OCI-LY1 (cell line): ENCODE measurements around the gene TUBB2B.

Source experiments
- H2AFZ ChIP-seq: fragments of 200-600 bp; sonication (generic), shearing (Covaris generic); 2 replicates; pipeline ENCODE4 v1.6.0; 2014; ENCODE audit warnings: antibody characterized with exemption, mild to moderate bottlenecking, low read length
- H3F3A ChIP-seq: fragments of 200-600 bp; sonication (generic), shearing (Covaris generic); 2 replicates; pipeline ENCODE4 v1.6.0; 2014; ENCODE audit warnings: mild to moderate bottlenecking, antibody characterized with exemption, low read length, moderate library complexity; ENCODE audit not compliant: insufficient read depth
- H3K27ac ChIP-seq: fragments of 200-600 bp; sonication (generic); 2 replicates; pipeline ENCODE4 v1.5.1; 2014; ENCODE audit warnings: low read length, mixed run types, mild to moderate bottlenecking, low read depth; ENCODE audit not compliant: poor library complexity, severe bottlenecking
- H3K27me3 ChIP-seq: fragments of 200-600 bp; sonication (generic); 2 replicates; pipeline ENCODE4 v1.6.0; 2014; ENCODE audit warnings: antibody characterized with exemption, mild to moderate bottlenecking, low read length, moderate library complexity; ENCODE audit not compliant: insufficient read depth
- H3K36me3 ChIP-seq: fragments of 200-600 bp; sonication (generic); 2 replicates; pipeline ENCODE4 v1.6.1; 2014; ENCODE audit warnings: mild to moderate bottlenecking, antibody characterized with exemption, low read length, moderate library complexity, mixed read lengths; ENCODE audit not compliant: insufficient read depth
- H3K4me1 ChIP-seq: fragments of 200-600 bp; sonication (generic); 2 replicates; pipeline ENCODE4 v1.5.1; 2014; ENCODE audit warnings: mild to moderate bottlenecking, low read length, moderate library complexity; ENCODE audit not compliant: insufficient read depth, severe bottlenecking
- H3K4me2 ChIP-seq: fragments of 200-600 bp; sonication (generic), shearing (Covaris generic); 2 replicates; pipeline ENCODE4 v1.6.1; 2014; ENCODE audit warnings: low read length
- H3K4me3 ChIP-seq: fragments of 200-600 bp; sonication (generic); 2 replicates; pipeline ENCODE4 v1.5.1; 2014; ENCODE audit warnings: low read length, low read depth, mild to moderate bottlenecking, mixed read lengths; ENCODE audit not compliant: poor library complexity, severe bottlenecking
- H3K79me2 ChIP-seq: fragments of 200-600 bp; shearing (Covaris generic); 2 replicates; pipeline ENCODE4 v1.6.1; 2016; ENCODE audit warnings: mixed run types, low read length, mixed read lengths; ENCODE audit not compliant: insufficient read depth
- H3K9ac ChIP-seq: fragments of 200-600 bp; sonication (generic), shearing (Covaris generic); 2 replicates; pipeline ENCODE4 v1.6.1; 2014; ENCODE audit warnings: mild to moderate bottlenecking, low read length, mixed read lengths
- H3K9me2 ChIP-seq: fragments of 200-600 bp; sonication (generic), shearing (Covaris generic); 2 replicates; pipeline ENCODE4 v1.6.1; 2014; ENCODE audit warnings: low read depth, mild to moderate bottlenecking, low read length, mixed read lengths
- H3K9me3 ChIP-seq: fragments of 200-600 bp; shearing (Covaris generic); 2 replicates; pipeline ENCODE4 v1.6.1; 2014; ENCODE audit warnings: low read length, mixed read lengths
- H4K20me1 ChIP-seq: fragments of 200-600 bp; sonication (generic), shearing (Covaris generic); 2 replicates; pipeline ENCODE4 v1.6.0; 2016; ENCODE audit warnings: mild to moderate bottlenecking, low read length; ENCODE audit not compliant: insufficient read depth
- EZH2 ChIP-seq: fragments of 200-600 bp; sonication (generic), shearing (Covaris generic); IDR thresholded peaks from 2 replicates; pipeline ENCODE4 v1.8.0; 2017; ENCODE audit warnings: borderline replicate concordance, mixed run types, mild to moderate bottlenecking, antibody characterized with exemption, low read length, moderate library complexity, mixed read lengths
- TF ChIP-seq, protein P1 (sequence below): fragments of 200-600 bp; sonication (generic), shearing (Covaris generic); IDR thresholded peaks from 2 replicates; pipeline ENCODE4 v1.5.1; 2017; ENCODE audit warnings: mild to moderate bottlenecking, antibody characterized with exemption, low read length, moderate library complexity, mixed read lengths

The TUBB2B gene

GRCh38 chr6:3220366-3220765 is 7.1 kb downstream of the TUBB2B start:
- no peak overlapping the region for H3K9ac ChIP-seq
- H3K79me2 ChIP-seq: no peaks in the 10 kb centered on the region
- H3K9me3 ChIP-seq: no peaks in the 10 kb centered on the region
- TF ChIP-seq, protein P1, sequence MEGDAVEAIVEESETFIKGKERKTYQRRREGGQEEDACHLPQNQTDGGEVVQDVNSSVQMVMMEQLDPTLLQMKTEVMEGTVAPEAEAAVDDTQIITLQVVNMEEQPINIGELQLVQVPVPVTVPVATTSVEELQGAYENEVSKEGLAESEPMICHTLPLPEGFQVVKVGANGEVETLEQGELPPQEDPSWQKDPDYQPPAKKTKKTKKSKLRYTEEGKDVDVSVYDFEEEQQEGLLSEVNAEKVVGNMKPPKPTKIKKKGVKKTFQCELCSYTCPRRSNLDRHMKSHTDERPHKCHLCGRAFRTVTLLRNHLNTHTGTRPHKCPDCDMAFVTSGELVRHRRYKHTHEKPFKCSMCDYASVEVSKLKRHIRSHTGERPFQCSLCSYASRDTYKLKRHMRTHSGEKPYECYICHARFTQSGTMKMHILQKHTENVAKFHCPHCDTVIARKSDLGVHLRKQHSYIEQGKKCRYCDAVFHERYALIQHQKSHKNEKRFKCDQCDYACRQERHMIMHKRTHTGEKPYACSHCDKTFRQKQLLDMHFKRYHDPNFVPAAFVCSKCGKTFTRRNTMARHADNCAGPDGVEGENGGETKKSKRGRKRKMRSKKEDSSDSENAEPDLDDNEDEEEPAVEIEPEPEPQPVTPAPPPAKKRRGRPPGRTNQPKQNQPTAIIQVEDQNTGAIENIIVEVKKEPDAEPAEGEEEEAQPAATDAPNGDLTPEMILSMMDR: no peak
- TF ChIP-seq EZH2: no peak
- no peaks in the 10 kb centered on the region for H3K36me3 ChIP-seq
- peaks cover 7% of the 10 kb centered on the region; the same call in 1 of the 2 replicates for H3K27me3 ChIP-seq
- no peaks in the 10 kb centered on the region for H3K4me1 ChIP-seq
- H3K4me2 ChIP-seq: no peak overlapping the region
- H4K20me1 ChIP-seq: no peaks in the 10 kb centered on the region
- H3K27ac ChIP-seq: no peak overlapping the region
- no peaks in the 10 kb centered on the region for H3F3A ChIP-seq
- no peak overlapping the region for H3K4me3 ChIP-seq
- H3K9me2 ChIP-seq: no peaks in the 10 kb centered on the region
- H2AFZ ChIP-seq: no peak overlapping the region

DNA sequence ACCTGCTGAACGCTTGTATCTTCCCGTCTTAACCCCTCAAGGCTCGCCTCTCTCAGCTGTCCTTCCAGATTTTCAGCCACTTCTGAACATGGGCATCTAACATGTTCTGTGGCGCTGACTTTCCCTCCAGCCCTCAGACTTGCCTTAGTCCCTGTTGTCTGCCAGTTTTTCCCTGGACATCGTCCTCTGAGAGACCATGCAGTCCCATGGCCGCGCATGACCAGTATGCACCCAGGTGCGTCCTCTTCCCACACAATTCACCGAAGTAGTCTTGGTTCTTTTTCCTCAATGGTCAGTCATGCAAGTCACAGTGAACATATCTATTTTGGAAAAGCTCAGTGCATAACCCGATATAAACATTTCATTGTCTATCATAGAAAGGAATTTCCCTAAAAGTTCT is 9.2 kb downstream of the TUBB2B start:
- no peak overlapping the region for H3K4me3 ChIP-seq
- no peak overlapping the region for H2AFZ ChIP-seq
- no peaks in the 10 kb centered on the region for H3K4me1 ChIP-seq
- no peak for TF ChIP-seq EZH2
- TF ChIP-seq, protein P1: no peak
- no peaks in the 10 kb centered on the region for H3K79me2 ChIP-seq
- H3K9ac ChIP-seq: no peak overlapping the region
- H3K4me2 ChIP-seq: no peak overlapping the region
- H3K27ac ChIP-seq: no peak overlapping the region
- peaks cover 7% of the 10 kb centered on the region; the same call in 1 of the 2 replicates for H3K27me3 ChIP-seq
- no peaks in the 10 kb centered on the region for H3K36me3 ChIP-seq
- no peaks in the 10 kb centered on the region for H3K9me2 ChIP-seq
- no peaks in the 10 kb centered on the region for H4K20me1 ChIP-seq
- H3F3A ChIP-seq: no peaks in the 10 kb centered on the region
- no peaks in the 10 kb centered on the region for H3K9me3 ChIP-seq

DNA sequence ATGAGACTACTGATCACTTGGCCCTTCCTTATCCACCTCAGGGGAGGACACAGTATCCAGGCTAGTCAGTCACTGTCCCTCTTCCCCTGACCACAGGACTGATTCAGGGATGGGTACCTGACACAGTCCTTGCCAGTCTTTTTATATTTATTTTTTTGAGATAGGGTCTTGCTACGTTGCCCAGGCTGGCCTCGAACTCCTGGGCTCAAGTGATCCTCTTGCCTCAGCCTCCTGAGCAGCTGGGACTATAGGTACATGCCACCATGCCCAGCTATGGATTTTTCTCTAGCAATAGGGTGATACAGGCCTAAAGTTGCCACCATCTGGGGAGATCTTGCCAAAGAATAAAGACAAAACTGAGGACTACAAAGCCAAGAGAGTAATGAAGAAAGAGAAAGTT is 10.2 kb downstream of the TUBB2B start:
- Histone ChIP-seq H2AFZ (no peak overlapping the region), H3K9me3 (no peaks in the 10 kb centered on the region), H4K20me1 (no peaks in the 10 kb centered on the region), H3K9ac (no peak overlapping the region), H3K36me3 (no peaks in the 10 kb centered on the region), H3K27me3 (peaks cover 7% of the 10 kb centered on the region; the same call in 1 of the 2 replicates), H3K4me1 (no peaks in the 10 kb centered on the region), H3K4me2 (no peak overlapping the region), H3K27ac (no peak overlapping the region), H3K9me2 (no peaks in the 10 kb centered on the region), H3K79me2 (no peaks in the 10 kb centered on the region), H3K4me3 (no peak overlapping the region), H3F3A (no peaks in the 10 kb centered on the region)
- TF ChIP-seq, protein P1: no peak
- no peak for TF ChIP-seq EZH2
